Measurements from ENCODE around the gene PCSK6. TPM values are rescaled to one million over a fixed set of nuclear protein-coding genes. Genes with fewer than 3 reads are reported as not detected.

PCSK6 gene
- total RNA-seq, 2 donors from 2014 or later = 29.9 to 39.5 TPM

- TF ChIP-seq CTCF (IDR thresholded peaks at IDR 0.05) = no peak
- Histone ChIP-seq H3K9me3 (no peaks in the 10 kb centered on the region), H3K4me1 (peaks cover 16% of the 10 kb centered on the region), H3K27ac (no peak overlapping the region), H3K9ac (ENCODE audit: low read depth in 2 of 2, low read length in 2 of 2) (no peak overlapping the region), H3K27me3 (no peaks in the 10 kb centered on the region), H3K4me3 (no peak overlapping the region), H3K36me3 (no peaks in the 10 kb centered on the region)
- no peak for DNase-seq
- intact Hi-C loops (cut with DNase I) = no loop called here
These were observed 41.7 kb upstream of the PCSK6 start for GRCh38 chr15:101531170-101531569.

- no peak for TF ChIP-seq CTCF (IDR thresholded peaks at IDR 0.05)
- intact Hi-C loops (cut with DNase I) = no loop called here
- Histone ChIP-seq H3K9me3 (no peaks in the 10 kb centered on the region), H3K4me1 (peaks cover 16% of the 10 kb centered on the region), H3K36me3 (no peaks in the 10 kb centered on the region), H3K4me3 (no peak overlapping the region), H3K9ac (ENCODE audit: low read depth in 2 of 2, low read length in 2 of 2) (no peak overlapping the region), H3K27me3 (no peaks in the 10 kb centered on the region), H3K27ac (no peak overlapping the region)
- peak; percentile 18 for DNase-seq
These were observed 40.9 kb upstream of the PCSK6 start for GRCh38 chr15:101530224-101530958.

- Histone ChIP-seq H3K27ac (peak overlapping the region; percentile 91), H3K9ac (ENCODE audit: low read depth in 2 of 2, low read length in 2 of 2) (peak overlapping the region in 1 of 2 donors; percentile 83), H3K4me1 (peaks cover 16% of the 10 kb centered on the region), H3K9me3 (no peaks in the 10 kb centered on the region), H3K4me3 (no peak overlapping the region), H3K27me3 (no peaks in the 10 kb centered on the region), H3K36me3 (no peaks in the 10 kb centered on the region)
- intact Hi-C loops (cut with DNase I) = no loop called here
- no peak for TF ChIP-seq CTCF (IDR thresholded peaks at IDR 0.05)
- DNase-seq = no peak
These were observed 39.4 kb upstream of the PCSK6 start for GRCh38 chr15:101528917-101529299.

- H3K9ac ChIP-seq (ENCODE audit: low read depth in 2 of 2, low read length in 2 of 2) = peak overlapping the region in 1 of 2 donors; percentile 83
- no peaks in the 10 kb centered on the region for H3K36me3 ChIP-seq
- DNase-seq = peak; percentile 86
- no peak overlapping the region for H3K4me3 ChIP-seq
- H3K27ac ChIP-seq = peak overlapping the region; percentile 91
- intact Hi-C loops (cut with DNase I) = no loop called here
- H3K27me3 ChIP-seq = no peaks in the 10 kb centered on the region
- no peak for TF ChIP-seq CTCF (IDR thresholded peaks at IDR 0.05)
- peaks cover 16% of the 10 kb centered on the region for H3K4me1 ChIP-seq
- no peaks in the 10 kb centered on the region for H3K9me3 ChIP-seq
These were observed 38.8 kb upstream of the PCSK6 start for GRCh38 chr15:101528108-101528916.

- Histone ChIP-seq H3K27ac (peak overlapping the region; percentile 91), H3K9ac (ENCODE audit: low read depth in 2 of 2, low read length in 2 of 2) (peak overlapping the region in 1 of 2 donors; percentile 37), H3K9me3 (no peaks in the 10 kb centered on the region), H3K27me3 (no peaks in the 10 kb centered on the region), H3K36me3 (no peaks in the 10 kb centered on the region), H3K4me3 (no peak overlapping the region), H3K4me1 (peaks cover 22% of the 10 kb centered on the region)
- no peak for TF ChIP-seq CTCF (IDR thresholded peaks at IDR 0.05)
- intact Hi-C loops (cut with DNase I) = no loop called here
- no peak for DNase-seq
These were observed 37.4 kb upstream of the PCSK6 start for GRCh38 chr15:101526890-101527289.
